ENCODE data around the gene CACFD1.

CACFD1 gene

GRCh38 chr9:133465984-133466383, 6.2 kb downstream of the CACFD1 start:
- ChIA-PET CTCF (interaction anchor here (1.7 kb wide), 1 partner anchor 20 kb away, joined by 5 read pairs; no protein-coding TSS in a partner anchor), POLR2A (no interaction called here)

GRCh38 chr9:133467101-133467500, 7.3 kb downstream of the CACFD1 start:
- H3K4me1 ChIP-seq (ENCODE audit: control insufficient read depth, insufficient read depth, low read length): no peaks in the 10 kb centered on the region
- H3K4me3 ChIP-seq (ENCODE audit: low read depth, low read length): no peak overlapping the region
- POLR2A ChIA-PET: no interaction called here
- peaks cover 0 to 14% of the 10 kb centered on the region in 2 experiments; a peak in 1 of 3 replicates for H3K36me3 ChIP-seq (ENCODE audit: control insufficient read depth in 2 of 2, insufficient read depth in 1 of 2, low read length in 2 of 2)
- H3K9me3 ChIP-seq (ENCODE audit: control insufficient read depth, insufficient read depth, low read depth, low read length): no peaks in the 10 kb centered on the region
- CTCF ChIA-PET: no interaction called here
- no peak for TF ChIP-seq ZNF530 (tag by site-specific recombination; IDR thresholded peaks at IDR 0.05; ENCODE audit: low read depth)
- TF ChIP-seq ZNF292 (tag by site-specific recombination; IDR thresholded peaks at IDR 0.05; ENCODE audit: borderline replicate concordance, low read depth): no peak
- TF ChIP-seq ZBTB26 (tag by site-specific recombination; optimal IDR thresholded peaks at IDR 0.05): no peak
- no peak for TF ChIP-seq ZNF514 (tag by site-specific recombination; IDR thresholded peaks at IDR 0.05)
- TF ChIP-seq PRDM4 (tag by site-specific recombination; IDR thresholded peaks at IDR 0.05): no peak
- TF ChIP-seq GFI1B (tag by site-specific recombination; IDR thresholded peaks at IDR 0.05): no peak
- H3K27ac ChIP-seq (ENCODE audit: extremely low read depth, low read depth, low read length): no peak overlapping the region

More at GRCh38 chr9:133465984-133466383, 6.2 kb downstream of the CACFD1 start:
- no peaks in the 10 kb centered on the region for H3K4me1 ChIP-seq (ENCODE audit: control insufficient read depth, insufficient read depth, low read length)
- H3K27ac ChIP-seq (ENCODE audit: extremely low read depth, low read depth, low read length): no peak overlapping the region
- H3K4me3 ChIP-seq (ENCODE audit: low read depth, low read length): no peak overlapping the region
- no peaks in the 10 kb centered on the region for H3K9me3 ChIP-seq (ENCODE audit: control insufficient read depth, insufficient read depth, low read depth, low read length)
- TF ChIP-seq BCL11A (tag by site-specific recombination; IDR thresholded peaks at IDR 0.05; ENCODE audit: low read depth) (no peak), ZNF670 (tag by site-specific recombination; IDR thresholded peaks at IDR 0.05; ENCODE audit: low read depth) (no peak), ZSCAN4 (tag by site-specific recombination; IDR thresholded peaks at IDR 0.05) (no peak), ZNF214 (tag by site-specific recombination; IDR thresholded peaks at IDR 0.05; ENCODE audit: borderline replicate concordance) (no peak), ZNF175 (tag by site-specific recombination; IDR thresholded peaks at IDR 0.05) (no peak), PRDM6 (tag by site-specific recombination; IDR thresholded peaks at IDR 0.05) (no peak), SCRT1 (tag by site-specific recombination; IDR thresholded peaks at IDR 0.05; ENCODE audit: borderline replicate concordance) (no peak), ZNF560 (tag by site-specific recombination; IDR thresholded peaks at IDR 0.05; ENCODE audit: borderline replicate concordance) (no peak), ZNF530 (tag by site-specific recombination; IDR thresholded peaks at IDR 0.05; ENCODE audit: low read depth) (no peak), ZNF155 (tag by site-specific recombination; IDR thresholded peaks at IDR 0.05) (no peak), ZNF664 (tag by site-specific recombination; IDR thresholded peaks at IDR 0.05) (no peak), ZNF121 (tag by site-specific recombination; IDR thresholded peaks at IDR 0.05) (no peak), SP7 (tag by site-specific recombination; IDR thresholded peaks at IDR 0.05) (no peak), ZNF211 (tag by site-specific recombination; IDR thresholded peaks at IDR 0.05; ENCODE audit: low read depth) (no peak), ZNF488 (tag by site-specific recombination; IDR thresholded peaks at IDR 0.05) (no peak), ZNF221 (tag by site-specific recombination; IDR thresholded peaks at IDR 0.05; ENCODE audit: borderline replicate concordance) (no peak)
- H3K36me3 ChIP-seq (ENCODE audit: control insufficient read depth in 2 of 2, insufficient read depth in 1 of 2, low read length in 2 of 2): peaks cover 0 to 8% of the 10 kb centered on the region in 2 experiments; a peak in 1 of 3 replicates
